ENCODE data around the gene KEAP1. TPM values are rescaled to one million over a fixed set of nuclear protein-coding genes. Genes with fewer than 3 reads are reported as not detected.

KEAP1 gene
- total RNA-seq, 2 experiments from 2014 or later: 10.5 to 11.6 TPM

DNA sequence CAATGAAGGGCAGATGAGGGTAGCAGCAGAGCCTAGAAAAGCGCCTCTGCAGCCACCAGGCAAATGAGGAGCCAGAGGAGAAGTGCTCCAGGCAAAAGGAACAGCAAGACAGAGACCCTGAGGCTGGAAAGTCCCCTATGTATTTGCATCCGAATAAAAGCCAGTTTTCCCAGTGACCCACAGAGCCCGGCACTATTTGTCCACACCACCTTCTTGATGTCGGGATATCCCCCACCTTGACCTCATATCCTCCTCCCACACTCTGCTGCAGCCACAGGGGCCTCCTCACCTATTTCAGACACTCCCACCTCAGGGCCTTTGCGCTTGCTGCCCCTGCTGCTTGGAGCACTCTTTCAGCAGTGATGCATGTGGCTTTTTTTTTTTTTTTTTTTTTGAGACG is 47.2 kb upstream of the KEAP1 start:
- Histone ChIP-seq H3K4me1 (ENCODE audit: insufficient read depth, low read length) (peaks cover 58% of the 10 kb centered on the region), H3K36me3 (ENCODE audit: insufficient read depth, low read length) (peaks cover 65% of the 10 kb centered on the region), H3K27ac (ENCODE audit: low read depth in 1 of 2, low read length in 2 of 2) (no peak overlapping the region), H3K9me3 (ENCODE audit: control insufficient read depth in 1 of 2, insufficient read depth in 1 of 2, low read length in 2 of 2) (peaks cover 0 to 5% of the 10 kb centered on the region in 2 experiments), H3K4me3 (ENCODE audit: low read length) (no peak overlapping the region), H3K27me3 (ENCODE audit: control insufficient read depth in 1 of 2, insufficient read depth in 2 of 2, low read length in 2 of 2) (no peaks in the 10 kb centered on the region)
- DNase-seq (no peak), ATAC-seq (ENCODE audit: poor library complexity) (no peak)
- no peaks in the 10 kb centered on the region for H3K27me3 Mint-ChIP-seq
- peaks cover 75% of the 10 kb centered on the region for H3K36me3 Mint-ChIP-seq (ENCODE audit: low read depth)
- no peak overlapping the region for H3K27ac Mint-ChIP-seq
- ChIA-PET POLR2A (interaction anchor here (6.7 kb wide), 1 partner anchor 17 kb away, joined by 81 read pairs; the partner anchor contains the start of genes CDKN2D and KRI1), CTCF (no interaction called here)
- H3K4me3 Mint-ChIP-seq: no peak overlapping the region
- intact Hi-C loops (cut with DNase I, micrococcal nuclease): no loop called here
- TF ChIP-seq, protein P1, sequence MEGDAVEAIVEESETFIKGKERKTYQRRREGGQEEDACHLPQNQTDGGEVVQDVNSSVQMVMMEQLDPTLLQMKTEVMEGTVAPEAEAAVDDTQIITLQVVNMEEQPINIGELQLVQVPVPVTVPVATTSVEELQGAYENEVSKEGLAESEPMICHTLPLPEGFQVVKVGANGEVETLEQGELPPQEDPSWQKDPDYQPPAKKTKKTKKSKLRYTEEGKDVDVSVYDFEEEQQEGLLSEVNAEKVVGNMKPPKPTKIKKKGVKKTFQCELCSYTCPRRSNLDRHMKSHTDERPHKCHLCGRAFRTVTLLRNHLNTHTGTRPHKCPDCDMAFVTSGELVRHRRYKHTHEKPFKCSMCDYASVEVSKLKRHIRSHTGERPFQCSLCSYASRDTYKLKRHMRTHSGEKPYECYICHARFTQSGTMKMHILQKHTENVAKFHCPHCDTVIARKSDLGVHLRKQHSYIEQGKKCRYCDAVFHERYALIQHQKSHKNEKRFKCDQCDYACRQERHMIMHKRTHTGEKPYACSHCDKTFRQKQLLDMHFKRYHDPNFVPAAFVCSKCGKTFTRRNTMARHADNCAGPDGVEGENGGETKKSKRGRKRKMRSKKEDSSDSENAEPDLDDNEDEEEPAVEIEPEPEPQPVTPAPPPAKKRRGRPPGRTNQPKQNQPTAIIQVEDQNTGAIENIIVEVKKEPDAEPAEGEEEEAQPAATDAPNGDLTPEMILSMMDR (IDR thresholded peaks at IDR 0.05): no peak
- H3K4me1 Mint-ChIP-seq (ENCODE audit: low read depth): peaks cover 37% of the 10 kb centered on the region
- no peaks in the 10 kb centered on the region for H3K9me3 Mint-ChIP-seq

DNA sequence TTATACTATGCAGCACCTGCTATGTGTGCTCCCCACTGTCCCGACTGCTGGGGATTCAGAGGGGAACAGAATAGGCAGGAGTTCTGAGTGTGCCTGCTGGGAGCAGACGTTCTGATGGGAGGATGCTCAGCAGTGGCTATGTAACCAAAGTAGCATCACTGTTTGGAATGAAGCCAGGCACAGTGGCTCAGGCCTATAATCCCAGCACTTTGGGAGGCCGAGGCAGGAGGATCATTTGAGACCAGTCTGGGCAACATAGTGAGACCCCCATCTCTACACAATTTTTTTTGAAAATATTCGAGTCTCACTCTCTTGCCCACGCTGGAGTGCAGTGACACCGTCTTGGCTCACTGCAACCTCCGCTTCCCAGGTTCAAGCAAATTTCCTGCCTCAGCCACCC is 46.6 kb upstream of the KEAP1 start:
- Histone ChIP-seq H3K4me3 (ENCODE audit: low read length) (no peak overlapping the region), H3K4me1 (ENCODE audit: insufficient read depth, low read length) (peaks cover 57% of the 10 kb centered on the region), H3K27me3 (ENCODE audit: control insufficient read depth in 1 of 2, insufficient read depth in 2 of 2, low read length in 2 of 2) (no peaks in the 10 kb centered on the region), H3K36me3 (ENCODE audit: insufficient read depth, low read length) (peaks cover 59% of the 10 kb centered on the region), H3K27ac (ENCODE audit: low read depth in 1 of 2, low read length in 2 of 2) (no peak overlapping the region), H3K9me3 (ENCODE audit: control insufficient read depth in 1 of 2, insufficient read depth in 1 of 2, low read length in 2 of 2) (peaks cover 0 to 5% of the 10 kb centered on the region in 2 experiments)
- H3K9me3 Mint-ChIP-seq: no peaks in the 10 kb centered on the region
- H3K36me3 Mint-ChIP-seq (ENCODE audit: low read depth): peaks cover 69% of the 10 kb centered on the region
- no peak for ATAC-seq (ENCODE audit: poor library complexity)
- no peak overlapping the region for H3K4me3 Mint-ChIP-seq
- POLR2A ChIA-PET: no interaction called here
- TF ChIP-seq, protein P1 (IDR thresholded peaks at IDR 0.05): no peak
- H3K27ac Mint-ChIP-seq: no peak overlapping the region
- H3K4me1 Mint-ChIP-seq (ENCODE audit: low read depth): peaks cover 37% of the 10 kb centered on the region
- no peak for DNase-seq
- CTCF ChIA-PET: no interaction called here
- H3K27me3 Mint-ChIP-seq: no peaks in the 10 kb centered on the region
- intact Hi-C loops (cut with DNase I, micrococcal nuclease): no loop called here

DNA sequence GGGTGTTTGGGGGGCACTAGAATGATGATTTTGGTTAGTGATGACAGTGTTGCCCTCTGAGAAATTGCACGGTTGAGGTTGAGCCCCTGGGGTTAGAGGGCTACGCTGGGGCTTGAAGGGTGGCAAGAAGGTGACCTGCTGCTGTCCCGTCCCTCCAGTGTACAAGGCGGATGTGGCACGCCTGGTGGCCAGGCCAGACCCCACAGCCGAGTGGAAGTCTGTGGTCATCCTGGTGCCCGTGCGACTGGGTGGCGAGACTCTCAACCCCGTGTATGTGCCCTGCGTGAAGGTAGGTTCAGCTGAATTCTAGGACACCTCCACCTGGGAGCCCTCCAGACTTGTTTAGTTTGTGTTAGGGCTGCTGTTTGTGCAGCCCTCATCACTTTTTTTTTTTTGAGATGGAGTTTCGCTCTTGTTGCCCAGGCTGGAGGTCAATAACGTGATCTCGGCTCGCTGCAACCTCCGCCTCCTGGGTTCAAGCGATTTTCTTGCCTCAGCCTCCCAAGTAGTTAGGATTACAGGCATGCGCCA is 45.7 kb upstream of the KEAP1 start:
- H3K36me3 ChIP-seq (ENCODE audit: insufficient read depth, low read length): peaks cover 57% of the 10 kb centered on the region
- no peaks in the 10 kb centered on the region for H3K27me3 Mint-ChIP-seq
- TF ChIP-seq, protein P1 (IDR thresholded peaks at IDR 0.05): no peak
- ChIA-PET CTCF (interaction anchor here (1.0 kb wide), 1 partner anchor 17 kb away, joined by 3 read pairs; the partner anchor contains the start of gene KRI1), POLR2A (no interaction called here)
- H3K27me3 ChIP-seq (ENCODE audit: control insufficient read depth in 1 of 2, insufficient read depth in 2 of 2, low read length in 2 of 2): no peaks in the 10 kb centered on the region
- no peak overlapping the region for H3K4me3 ChIP-seq (ENCODE audit: low read length)
- ATAC-seq (ENCODE audit: poor library complexity) (no peak), DNase-seq (no peak)
- H3K27ac Mint-ChIP-seq: no peak overlapping the region
- H3K27ac ChIP-seq (ENCODE audit: low read depth in 1 of 2, low read length in 2 of 2): no peak overlapping the region
- H3K36me3 Mint-ChIP-seq (ENCODE audit: low read depth): peaks cover 60% of the 10 kb centered on the region
- H3K4me1 Mint-ChIP-seq (ENCODE audit: low read depth): peaks cover 31% of the 10 kb centered on the region
- H3K4me1 ChIP-seq (ENCODE audit: insufficient read depth, low read length): peaks cover 56% of the 10 kb centered on the region
- intact Hi-C loops (cut with DNase I, micrococcal nuclease): no loop called here
- H3K9me3 ChIP-seq (ENCODE audit: control insufficient read depth in 1 of 2, insufficient read depth in 1 of 2, low read length in 2 of 2): peaks cover 0 to 5% of the 10 kb centered on the region in 2 experiments
- no peaks in the 10 kb centered on the region for H3K9me3 Mint-ChIP-seq
- H3K4me3 Mint-ChIP-seq: no peak overlapping the region
